Chondrocyte (in vitro differentiated cells): ENCODE data around the gene ABHD15. TPM values are rescaled to one million over a fixed set of nuclear protein-coding genes. Genes with fewer than 3 reads are reported as not detected.

Experiments
- DNase-seq: peaks from one replicate; pipeline ENCODE4 v3.0.0; 2021; ENCODE audit warnings: mixed read lengths, low spot score
- H3K27ac Mint-ChIP-seq: one replicate; pipeline ENCODE4 v1.8.0; 2021; ENCODE audit warnings: mild to moderate bottlenecking, moderate library complexity, mixed read lengths; ENCODE audit not compliant: unreplicated experiment
- H3K27me3 Mint-ChIP-seq: 2 replicates; pipeline ENCODE4 v1.8.0; 2021; ENCODE audit warnings: low read depth, mixed read lengths
- H3K36me3 Mint-ChIP-seq: 2 replicates; pipeline ENCODE4 v1.8.0; 2021; ENCODE audit warnings: low read depth, mixed read lengths
- H3K4me1 Mint-ChIP-seq: 2 replicates; pipeline ENCODE4 v1.8.0; 2021; ENCODE audit warnings: low read depth, mild to moderate bottlenecking, mixed read lengths
- H3K4me3 Mint-ChIP-seq: one replicate; pipeline ENCODE4 v1.8.0; 2021; ENCODE audit warnings: mild to moderate bottlenecking, moderate library complexity, mixed read lengths; ENCODE audit not compliant: unreplicated experiment
- H3K9me3 Mint-ChIP-seq: 2 replicates; pipeline ENCODE4 v1.8.0; 2021; ENCODE audit warnings: low read depth, mixed read lengths
- CTCF ChIP-seq: fragments of 200-600 bp; sonication (generic); IDR thresholded peaks from 2 replicates; pipeline ENCODE4 v1.5.0; 2021; ENCODE audit warnings: antibody characterized with exemption, mild to moderate bottlenecking, moderate library complexity
- total RNA-seq: library from RNA; stranded (reverse); gene quantifications from 3 replicates; pipeline ENCODE4 v1.2.1, GENCODE V29; 2021

The ABHD15 gene
- total RNA-seq, 1 donor from 2014 or later: 11.7 TPM

- peak; percentile 76 for TF ChIP-seq CTCF
- H3K36me3 Mint-ChIP-seq: no peaks in the 10 kb centered on the region
Observed at GRCh38 chr17:29613352-29613837, 46.6 kb upstream of the ABHD15 start.

GRCh38 chr17:29612404-29613280, 45.8 kb upstream of the ABHD15 start:
- H3K4me3 Mint-ChIP-seq: no peak overlapping the region

More at GRCh38 chr17:29613352-29613837, 46.6 kb upstream of the ABHD15 start:
- Mint-ChIP-seq H3K27ac (no peak overlapping the region), H3K9me3 (no peaks in the 10 kb centered on the region), H3K4me3 (no peak overlapping the region), H3K4me1 (peaks cover 22% of the 10 kb centered on the region), H3K27me3 (peaks cover 2% of the 10 kb centered on the region)
- no peak for DNase-seq

GRCh38 chr17:29612094-29612403, 45.2 kb upstream of the ABHD15 start:
- Mint-ChIP-seq H3K4me1 (peaks cover 15% of the 10 kb centered on the region), H3K27ac (no peak overlapping the region), H3K27me3 (peaks cover under 1% of the 10 kb centered on the region), H3K36me3 (no peaks in the 10 kb centered on the region), H3K4me3 (no peak overlapping the region), H3K9me3 (no peaks in the 10 kb centered on the region)
- peak; percentile 83 for DNase-seq
- TF ChIP-seq CTCF: no peak

More at GRCh38 chr17:29612404-29613280, 45.8 kb upstream of the ABHD15 start:
- no peak for TF ChIP-seq CTCF
- peak; percentile 91 for DNase-seq
- Mint-ChIP-seq H3K4me1 (peaks cover 20% of the 10 kb centered on the region), H3K27me3 (peaks cover 2% of the 10 kb centered on the region), H3K36me3 (no peaks in the 10 kb centered on the region), H3K9me3 (no peaks in the 10 kb centered on the region), H3K27ac (no peak overlapping the region)

GRCh38 chr17:29611351-29612093, 44.7 kb upstream of the ABHD15 start:
- Mint-ChIP-seq H3K9me3 (no peaks in the 10 kb centered on the region), H3K27me3 (no peaks in the 10 kb centered on the region), H3K27ac (no peak overlapping the region), H3K36me3 (no peaks in the 10 kb centered on the region), H3K4me3 (no peak overlapping the region), H3K4me1 (peaks cover 14% of the 10 kb centered on the region)
- no peak for TF ChIP-seq CTCF
- no peak for DNase-seq

GRCh38 chr17:29610395-29610794, 43.6 kb upstream of the ABHD15 start:
- no peak overlapping the region for H3K4me3 Mint-ChIP-seq
- no peaks in the 10 kb centered on the region for H3K27me3 Mint-ChIP-seq
- H3K36me3 Mint-ChIP-seq: no peaks in the 10 kb centered on the region
- TF ChIP-seq CTCF: no peak
- H3K27ac Mint-ChIP-seq: no peak overlapping the region
- H3K9me3 Mint-ChIP-seq: no peaks in the 10 kb centered on the region
- peaks cover 4% of the 10 kb centered on the region for H3K4me1 Mint-ChIP-seq
- no peak for DNase-seq
